ENCODE data around the gene RASGRF2.
"Not testable (repeated sequence)": the region's sequence is repeated elsewhere in the genome, so short reads cannot be mapped to it uniquely, and the experiment has no call there.

Gene RASGRF2

DNA sequence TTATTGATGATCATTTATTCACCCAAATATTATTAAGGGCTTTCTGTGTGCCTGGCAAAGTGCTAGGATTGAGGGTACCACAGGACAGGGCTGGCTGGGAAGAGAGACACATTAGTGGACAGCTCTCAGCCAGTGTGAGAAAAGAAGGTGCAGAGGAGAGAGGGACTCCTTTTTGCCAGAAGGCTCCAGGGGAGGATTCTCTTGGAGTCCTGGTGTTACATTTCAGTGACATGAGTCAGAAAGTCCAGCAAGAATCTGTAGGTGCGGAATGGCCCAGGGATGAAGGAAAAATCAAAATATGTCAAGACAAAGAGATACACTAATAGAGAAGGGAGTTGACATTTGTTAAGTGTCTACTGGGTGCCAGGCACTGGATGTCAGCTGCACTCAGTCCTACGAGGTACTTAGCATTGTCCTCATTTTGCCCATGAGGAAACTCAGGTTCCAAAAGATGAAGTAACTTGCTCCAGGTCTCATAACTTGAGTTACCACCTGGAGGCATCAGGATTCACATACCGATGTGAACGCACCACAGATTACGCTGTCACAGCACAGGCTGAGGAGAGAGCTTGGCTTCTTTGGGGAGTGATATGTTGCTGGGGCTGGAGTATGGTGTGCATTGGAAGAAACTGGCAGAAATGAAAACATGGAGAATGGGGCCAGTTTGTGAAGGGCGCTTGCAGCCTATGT lies 60.5 kb downstream of the RASGRF2 start:
- no peak for DNase-seq (ENCODE audit: low read depth in 2 of 2)

DNA sequence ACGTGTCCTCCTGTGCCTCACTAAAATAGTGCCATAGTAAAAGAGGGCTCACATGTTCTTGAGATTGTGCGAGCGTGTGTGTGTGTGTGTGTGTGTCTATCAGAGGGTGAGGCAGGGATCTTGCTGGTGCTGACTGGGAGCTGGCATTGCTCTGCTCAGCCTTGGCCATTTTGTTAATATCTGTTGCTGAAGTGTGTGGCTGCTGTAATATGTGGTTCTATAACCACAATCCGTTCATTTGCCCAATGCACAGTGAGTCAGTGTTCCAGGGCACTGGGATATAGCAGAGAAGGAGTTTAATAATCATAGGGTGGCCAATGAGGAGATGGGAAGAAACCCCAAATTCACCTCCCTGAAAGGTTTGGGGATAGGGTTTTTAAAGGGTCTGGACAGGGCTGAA lies 61.3 kb downstream of the RASGRF2 start:
- DNase-seq (ENCODE audit: low read depth in 2 of 2) = no peak

DNA sequence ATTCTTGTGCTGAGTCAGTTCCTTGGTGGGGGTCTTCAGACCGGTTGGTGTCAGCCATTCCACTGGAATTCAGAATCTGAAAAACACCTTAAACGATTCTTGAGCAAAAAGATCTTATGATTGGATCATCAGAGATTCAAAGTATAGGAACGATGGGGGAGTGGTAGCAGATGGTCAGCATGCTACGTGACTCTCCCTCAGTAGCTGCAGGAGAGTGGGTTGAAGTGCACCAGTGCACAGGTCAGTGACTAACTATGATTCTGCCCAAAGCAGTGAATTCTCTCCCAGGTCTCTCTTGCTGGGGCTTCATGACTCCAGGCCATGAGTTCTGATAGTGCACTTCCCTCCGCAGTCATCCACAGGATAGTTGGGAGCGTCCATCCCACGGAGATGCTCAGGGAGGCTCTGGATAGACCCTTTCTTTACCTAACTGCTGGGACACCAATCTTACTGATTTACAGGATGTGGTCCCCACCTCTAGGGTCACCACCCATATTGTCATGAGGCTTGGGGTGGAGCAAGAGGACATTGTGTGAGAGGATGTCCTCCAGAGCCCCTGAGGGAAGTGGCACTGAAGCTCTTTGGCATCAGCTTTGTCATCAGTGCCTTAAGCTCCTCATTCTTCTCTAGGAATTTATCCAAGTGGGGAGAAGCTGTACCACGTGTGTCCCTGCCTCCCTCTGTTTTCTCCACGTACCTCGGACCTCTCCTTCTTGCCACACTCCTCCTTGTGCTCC lies 62.0 kb downstream of the RASGRF2 start:
- no peak for DNase-seq (ENCODE audit: low read depth in 2 of 2)

DNA sequence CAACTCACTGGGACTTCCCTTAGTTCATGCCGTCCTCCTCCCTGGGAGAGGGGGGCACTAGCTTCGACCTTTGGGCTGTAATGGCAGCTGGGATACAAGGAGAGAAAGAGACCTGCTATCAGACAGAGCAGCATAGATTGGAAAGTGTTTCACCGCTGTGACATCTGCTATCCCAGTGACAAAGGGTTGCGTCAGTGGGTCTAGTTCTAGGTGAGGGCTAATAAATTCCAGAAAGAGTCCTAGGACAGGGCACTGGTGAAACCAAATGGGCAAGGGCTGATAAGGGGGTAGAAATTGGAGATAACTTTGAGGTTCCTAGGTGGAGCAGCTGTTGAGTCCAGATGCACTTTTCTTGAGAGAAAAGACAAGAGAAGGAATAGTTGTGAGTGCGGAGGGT lies 62.5 kb downstream of the RASGRF2 start:
- DNase-seq (ENCODE audit: low read depth in 2 of 2) = no peak

DNA sequence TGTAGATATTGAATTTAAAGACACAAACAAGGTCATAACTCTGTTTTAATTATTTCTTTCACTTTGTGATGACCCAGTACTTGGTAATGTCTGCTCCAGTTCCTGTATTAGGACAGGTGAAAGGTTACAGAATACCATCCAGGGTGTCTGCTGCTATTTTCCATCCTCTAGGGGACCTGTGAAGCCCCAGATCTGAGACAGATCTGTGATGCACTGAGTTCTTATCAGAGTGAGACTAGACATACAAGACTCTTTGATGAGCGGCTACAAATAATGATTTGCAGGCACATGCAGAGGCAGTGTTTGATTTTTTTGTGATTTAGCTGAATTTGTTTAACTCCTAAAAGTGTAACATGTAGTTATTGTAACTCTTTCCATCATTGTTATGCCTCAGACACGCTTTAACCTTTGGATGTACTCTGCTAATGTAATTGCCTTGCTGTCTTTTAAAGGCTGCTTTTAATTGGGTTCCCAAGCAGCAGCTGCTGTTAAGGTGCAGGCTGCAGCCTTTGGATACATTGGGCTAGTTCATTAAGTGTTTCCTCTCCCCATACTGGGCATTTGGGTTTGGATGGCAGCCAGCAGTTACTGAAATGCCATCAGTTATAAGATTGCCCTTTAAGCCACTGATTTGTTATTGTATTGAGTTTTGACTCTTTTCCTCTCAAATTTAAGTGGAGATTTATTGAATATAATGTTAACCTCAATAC lies 63.3 kb downstream of the RASGRF2 start:
- DNase-seq (ENCODE audit: low read depth in 2 of 2) = no peak

DNA sequence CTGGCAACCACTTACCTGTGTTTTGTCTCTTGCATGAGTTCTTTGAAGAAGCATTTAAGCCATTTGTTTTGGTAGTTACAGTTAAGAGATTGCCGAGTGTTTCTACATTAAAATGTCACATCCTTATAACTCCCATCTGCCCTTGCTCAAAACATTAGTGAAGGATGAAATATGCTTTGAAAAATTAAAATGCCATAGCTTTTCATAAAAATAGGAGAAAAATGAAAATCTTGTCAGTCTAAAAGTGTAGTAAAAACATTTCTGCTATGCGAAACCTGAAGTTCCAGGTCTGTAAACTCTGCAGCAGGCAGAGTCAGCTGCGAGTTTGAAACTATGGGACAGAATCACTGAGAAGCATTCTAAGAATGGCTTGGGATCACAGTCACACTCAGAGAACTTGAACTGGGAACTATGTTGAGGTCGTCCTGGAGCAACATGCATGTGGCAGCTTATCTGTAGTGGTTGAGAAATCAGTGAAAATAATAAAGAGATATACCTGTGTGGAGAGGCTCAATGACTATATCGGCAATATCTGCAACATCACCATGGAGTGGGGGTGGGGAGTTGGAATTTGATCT lies 67.4 kb downstream of the RASGRF2 start:
- DNase-seq (ENCODE audit: low read depth in 2 of 2) = no peak

DNA sequence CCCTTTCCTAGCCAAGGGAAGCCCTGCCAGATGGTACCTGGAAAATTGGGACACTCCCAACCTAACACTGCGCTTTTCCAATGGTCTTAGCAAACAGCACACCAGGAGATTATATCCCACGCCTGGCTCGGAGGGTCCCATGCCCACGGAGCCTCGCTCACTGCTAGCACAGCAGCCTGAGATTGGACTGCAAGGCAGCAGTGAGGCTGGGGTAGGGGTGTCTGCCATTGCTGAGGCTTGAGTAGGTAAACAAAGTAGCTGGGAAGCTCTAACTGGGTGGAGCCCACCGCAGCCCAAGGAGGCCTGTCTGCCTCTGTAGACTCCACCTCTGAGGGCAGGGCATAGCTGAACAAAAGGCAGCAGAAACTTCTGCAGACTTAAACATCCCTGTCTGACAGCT lies 68.7 kb downstream of the RASGRF2 start:
- not testable (repeated sequence) for DNase-seq (ENCODE audit: low read depth in 2 of 2)

DNA sequence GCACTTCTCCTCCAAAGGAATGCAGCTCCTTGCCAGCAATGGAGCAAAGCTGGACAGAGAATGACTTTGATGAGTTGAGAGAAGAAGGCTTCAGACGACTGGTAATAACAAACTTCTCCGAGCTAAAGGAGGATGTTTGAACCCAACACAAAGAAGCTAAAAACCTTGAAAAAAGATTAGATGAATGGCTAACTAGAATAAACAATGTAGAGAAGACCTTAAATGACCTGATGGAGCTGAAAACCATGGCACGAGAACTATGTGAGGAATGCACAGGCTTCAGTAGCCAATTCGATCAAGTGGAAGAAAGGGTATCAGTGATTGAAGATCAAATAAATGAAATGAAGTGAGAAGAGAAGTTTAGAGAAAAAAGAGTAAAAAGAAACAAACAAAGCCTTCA lies 69.6 kb downstream of the RASGRF2 start:
- DNase-seq (ENCODE audit: low read depth in 2 of 2) = not testable (repeated sequence)

DNA sequence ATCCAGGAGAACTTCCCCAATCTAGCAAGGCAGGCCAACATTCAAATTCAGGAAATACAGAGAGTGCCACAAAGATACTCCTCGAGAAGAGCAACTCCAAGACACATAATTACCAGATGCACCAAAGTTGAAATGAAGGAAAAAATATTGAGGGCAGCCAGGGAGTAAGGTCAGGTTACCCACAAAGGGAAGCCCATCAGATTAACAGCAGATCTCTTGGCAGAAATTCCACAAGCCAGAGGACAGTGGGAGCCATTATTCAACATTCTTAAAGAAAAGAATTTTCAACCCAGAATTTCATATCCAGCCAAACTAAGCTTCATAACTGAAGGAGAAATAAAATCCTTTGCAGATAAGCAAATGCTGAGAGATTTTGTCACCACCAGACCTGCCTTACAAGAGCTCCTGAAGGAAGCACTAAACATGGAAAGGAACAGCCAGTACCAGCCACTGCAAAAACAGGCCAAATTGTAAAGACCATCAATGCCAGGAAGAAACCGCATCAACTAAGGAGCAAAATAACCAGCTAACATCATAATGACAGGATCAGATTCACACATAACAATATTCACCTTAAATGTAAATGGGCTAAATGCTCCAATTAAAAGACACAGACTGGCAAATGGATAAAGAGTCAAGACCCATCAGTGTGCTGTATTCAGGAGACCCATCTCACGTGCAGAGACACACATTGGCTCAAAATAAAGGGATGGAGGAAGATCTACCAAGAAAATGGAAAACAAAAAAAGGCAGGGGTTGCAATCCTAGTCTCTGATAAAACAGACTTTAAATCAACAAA lies 70.3 kb downstream of the RASGRF2 start:
- DNase-seq (ENCODE audit: low read depth in 2 of 2) = not testable (repeated sequence)

DNA sequence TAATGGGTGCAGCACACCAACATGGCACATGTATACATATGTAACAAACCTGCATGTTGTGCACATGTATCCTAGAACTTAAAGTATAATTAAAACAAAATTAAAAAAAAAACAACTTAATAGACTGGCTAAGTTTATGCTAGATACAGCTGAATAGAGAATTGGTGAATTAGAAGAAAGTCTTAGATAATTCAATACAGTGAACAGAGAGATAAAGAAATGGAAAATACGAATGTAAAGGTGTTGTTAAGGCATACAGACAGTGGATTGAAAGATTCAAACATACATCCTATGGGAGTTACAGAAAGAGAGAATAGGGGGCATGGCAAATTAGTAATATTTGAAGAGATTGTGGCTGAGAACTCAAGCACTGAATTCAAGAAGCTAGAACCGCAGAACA lies 75.4 kb downstream of the RASGRF2 start:
- no peak for DNase-seq (ENCODE audit: low read depth in 2 of 2)

DNA sequence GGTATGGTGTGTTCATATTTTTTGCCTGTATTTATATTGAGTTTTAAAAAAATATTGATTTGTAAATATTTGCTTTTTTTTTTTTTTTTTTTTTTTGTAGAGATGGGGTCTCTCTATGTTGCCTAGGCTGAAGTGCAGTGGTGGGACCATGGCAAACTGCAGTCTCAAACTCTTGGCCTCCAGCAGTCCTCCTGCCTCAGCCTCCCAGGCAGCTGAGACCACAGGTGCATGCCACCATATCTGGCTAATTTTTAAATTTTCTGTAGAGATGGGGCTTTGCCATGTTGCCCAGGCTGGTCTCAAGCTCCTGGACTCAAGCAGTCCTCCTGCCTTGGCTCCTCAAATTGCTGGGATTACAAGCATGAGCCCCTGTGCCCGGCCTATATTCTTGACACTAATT lies 78.3 kb downstream of the RASGRF2 start:
- DNase-seq (ENCODE audit: low read depth in 2 of 2) = no peak

DNA sequence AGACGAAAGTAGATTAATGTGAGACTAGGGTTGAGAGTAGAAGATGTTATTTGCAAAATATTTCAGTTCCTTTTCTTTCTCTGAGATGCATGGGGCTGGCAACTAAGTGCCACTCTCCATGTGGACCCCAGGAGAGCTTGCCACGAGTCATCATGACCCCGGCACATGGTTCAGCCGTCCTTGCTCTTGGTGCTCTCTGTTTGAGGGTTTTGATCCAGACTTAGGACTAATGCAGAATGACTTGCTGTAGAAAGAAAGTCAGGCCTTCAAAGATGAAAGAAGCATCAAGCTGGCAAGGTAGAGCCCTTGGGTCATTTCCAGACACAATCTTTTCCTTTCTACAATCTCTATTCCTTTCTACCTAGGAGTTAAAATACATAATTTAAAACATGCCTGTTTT lies 84.7 kb downstream of the RASGRF2 start:
- DNase-seq (ENCODE audit: low read depth in 2 of 2) = no peak

DNA sequence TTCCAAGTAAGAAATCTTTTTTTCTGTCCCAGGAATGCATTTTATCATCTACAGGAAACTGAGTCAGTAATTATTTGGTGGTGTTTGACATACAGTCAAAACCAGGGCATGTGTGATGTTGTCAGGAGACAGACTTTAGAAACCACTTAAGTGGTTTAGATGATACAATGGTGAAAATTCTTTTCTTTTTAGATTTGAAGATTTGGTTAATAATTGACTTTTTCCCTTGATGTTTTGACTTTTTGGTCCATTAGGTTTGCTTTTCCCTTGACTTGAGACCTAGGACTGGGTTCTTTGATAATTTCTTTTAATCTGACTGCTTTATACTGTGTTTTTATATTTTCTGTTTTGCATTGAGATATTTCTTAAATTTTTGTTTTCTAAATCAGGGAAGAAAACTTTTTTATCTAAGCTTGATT lies 85.2 kb downstream of the RASGRF2 start:
- DNase-seq (ENCODE audit: low read depth in 2 of 2) = no peak

DNA sequence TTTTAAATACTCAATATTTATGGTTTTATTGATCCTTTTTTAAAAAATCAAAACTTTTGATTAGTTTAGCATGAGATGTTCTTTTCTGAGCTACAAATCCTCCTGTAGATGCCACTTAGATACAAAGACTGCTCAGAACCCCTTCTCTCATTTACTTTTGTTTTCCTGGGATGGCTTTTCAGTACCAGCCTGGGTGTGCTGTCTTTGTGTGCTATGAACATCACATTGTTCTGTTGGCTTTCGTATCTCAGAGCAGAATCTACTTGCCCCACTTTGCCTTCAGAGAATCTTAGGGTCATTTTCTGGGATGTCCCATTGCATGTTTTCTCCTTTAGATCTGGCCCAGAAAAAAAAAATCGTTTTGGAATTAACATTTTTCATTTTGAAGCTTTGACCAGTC lies 85.9 kb downstream of the RASGRF2 start:
- DNase-seq (ENCODE audit: low read depth in 2 of 2) = no peak

DNA sequence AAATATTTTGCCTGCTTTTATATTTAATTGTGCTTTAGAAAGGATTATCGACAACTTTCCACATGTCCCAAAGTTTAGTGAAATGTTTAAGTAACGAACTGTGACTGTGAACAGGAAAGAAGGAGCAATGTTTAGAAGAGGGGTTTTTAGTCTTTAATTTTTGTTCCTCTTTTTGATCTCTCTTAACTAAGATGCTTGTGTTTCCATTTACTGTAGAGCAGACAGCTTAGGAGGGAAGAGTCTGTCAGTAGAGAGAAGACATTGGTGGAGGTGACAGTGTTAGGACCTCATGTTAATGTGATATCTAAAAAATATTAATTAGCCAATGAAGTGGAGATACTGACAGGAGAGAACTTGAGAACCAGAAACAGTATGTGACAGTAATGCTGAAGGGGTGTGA lies 92.2 kb downstream of the RASGRF2 start:
- DNase-seq (ENCODE audit: low read depth in 2 of 2) = no peak

DNA sequence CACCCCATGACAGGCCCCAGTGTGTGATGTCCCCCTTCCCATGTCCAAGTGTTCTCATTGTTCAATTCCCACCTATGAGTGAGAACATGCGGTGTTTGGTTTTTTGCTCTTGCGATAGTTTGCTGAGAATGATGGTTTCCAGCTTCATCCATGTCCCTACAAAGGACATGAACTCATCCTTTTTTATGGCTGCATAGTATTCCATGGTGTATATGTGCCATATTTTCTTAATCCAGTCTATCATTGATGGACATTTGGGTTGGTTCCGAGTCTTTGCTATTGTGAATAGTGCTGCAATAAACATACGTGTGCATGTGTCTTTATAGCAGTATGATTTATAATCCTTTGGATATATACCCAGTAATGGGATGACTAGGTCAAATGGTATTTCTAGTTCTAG lies 93.1 kb downstream of the RASGRF2 start:
- not testable (repeated sequence) for DNase-seq (ENCODE audit: low read depth in 2 of 2)

DNA sequence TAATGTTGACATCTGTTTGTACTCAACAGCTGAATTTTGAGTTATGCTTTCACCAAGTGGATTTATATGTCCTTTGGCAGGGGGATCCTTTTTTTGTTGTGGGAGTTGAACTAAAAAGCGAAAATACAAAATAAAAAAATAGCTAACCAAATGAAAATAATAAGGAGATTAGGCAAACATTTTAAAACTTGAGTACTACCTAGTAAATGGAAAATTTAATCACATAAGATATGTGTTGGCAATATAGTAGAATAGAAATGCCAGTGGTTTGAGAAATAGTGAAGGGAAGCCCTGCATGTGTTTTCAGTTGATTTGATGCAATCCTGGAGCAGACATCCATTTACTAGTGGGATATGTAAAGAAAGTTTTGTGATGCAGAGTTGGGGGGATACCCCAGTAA lies 98.0 kb downstream of the RASGRF2 start:
- no peak for DNase-seq (ENCODE audit: low read depth in 2 of 2)

DNA sequence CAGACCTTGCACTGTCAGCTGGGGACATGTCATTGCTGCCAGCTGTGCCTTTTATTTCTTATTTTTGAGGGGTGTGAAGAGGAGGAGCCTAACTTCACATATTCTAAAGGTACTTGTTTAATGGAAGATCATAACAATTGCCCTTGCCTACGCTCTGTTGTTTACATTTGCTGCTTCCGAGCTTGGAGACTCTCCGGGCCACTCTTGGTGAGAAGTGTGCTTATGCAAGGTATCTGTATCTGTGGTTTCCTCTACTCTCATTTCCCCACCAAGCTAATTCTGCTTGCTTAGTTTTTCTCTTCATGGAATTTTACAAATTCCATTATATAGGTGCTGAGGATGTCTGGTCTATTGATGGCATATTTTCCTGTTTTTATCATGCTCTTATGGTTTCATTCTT lies 105.3 kb downstream of the RASGRF2 start:
- DNase-seq (ENCODE audit: low read depth in 2 of 2) = no peak

DNA sequence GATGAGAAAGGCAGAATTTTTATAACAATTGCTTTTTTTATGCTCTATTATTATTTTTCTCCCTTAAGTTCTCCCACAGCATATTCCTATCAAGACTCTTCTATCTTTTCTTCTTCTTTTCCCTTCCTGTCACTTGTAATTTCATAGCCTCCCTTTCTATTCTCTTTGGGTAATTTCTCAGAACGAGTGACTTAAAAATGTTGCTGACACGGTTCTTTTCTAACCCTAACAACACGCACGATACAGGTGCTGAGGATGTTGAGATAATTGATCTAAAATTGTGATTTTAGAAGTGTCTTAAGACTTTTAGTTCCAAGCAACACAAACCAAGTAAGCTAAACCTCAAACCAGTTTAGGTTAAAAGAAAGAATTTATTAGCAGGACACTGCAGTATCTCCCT lies 105.9 kb downstream of the RASGRF2 start:
- no peak for DNase-seq (ENCODE audit: low read depth in 2 of 2)

DNA sequence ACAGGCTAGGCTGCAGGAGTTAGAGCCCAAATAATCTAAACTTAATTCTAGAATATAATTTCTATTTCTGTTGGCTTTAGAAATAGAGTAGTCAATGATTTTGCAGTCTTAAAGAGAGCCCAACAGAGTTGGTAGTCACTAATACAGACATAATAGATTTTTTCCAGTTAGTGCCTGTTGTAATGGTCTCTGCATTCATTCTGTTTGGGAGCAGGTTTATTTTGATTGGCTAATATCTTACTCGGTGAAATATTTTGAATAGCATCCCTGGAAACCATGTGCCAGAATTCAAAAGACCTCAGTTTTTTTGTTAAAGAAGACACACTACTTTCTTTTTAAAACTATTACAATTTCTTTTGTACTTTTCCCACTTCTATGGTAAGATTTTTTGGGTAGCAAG lies 107.2 kb downstream of the RASGRF2 start:
- no peak for DNase-seq (ENCODE audit: low read depth in 2 of 2)

DNA sequence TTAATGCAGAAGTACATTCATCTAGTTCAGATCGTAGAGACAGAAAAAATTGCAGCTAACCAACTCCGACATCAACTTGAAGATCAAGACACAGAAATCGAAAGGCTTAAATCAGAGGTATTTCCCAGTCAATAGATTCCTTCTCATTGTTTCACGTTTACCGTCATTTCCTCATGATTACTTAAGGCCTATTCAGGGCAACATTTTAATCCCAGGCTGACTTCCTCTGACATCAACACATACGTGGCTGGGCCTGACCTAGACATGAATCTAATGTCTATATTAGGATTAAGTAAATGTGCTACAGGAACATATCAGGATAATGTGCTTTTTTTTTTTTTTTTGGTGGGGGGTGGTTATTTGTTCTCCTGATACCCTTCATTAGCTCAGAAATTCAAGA lies 107.9 kb downstream of the RASGRF2 start:
- no peak for DNase-seq (ENCODE audit: low read depth in 2 of 2)

DNA sequence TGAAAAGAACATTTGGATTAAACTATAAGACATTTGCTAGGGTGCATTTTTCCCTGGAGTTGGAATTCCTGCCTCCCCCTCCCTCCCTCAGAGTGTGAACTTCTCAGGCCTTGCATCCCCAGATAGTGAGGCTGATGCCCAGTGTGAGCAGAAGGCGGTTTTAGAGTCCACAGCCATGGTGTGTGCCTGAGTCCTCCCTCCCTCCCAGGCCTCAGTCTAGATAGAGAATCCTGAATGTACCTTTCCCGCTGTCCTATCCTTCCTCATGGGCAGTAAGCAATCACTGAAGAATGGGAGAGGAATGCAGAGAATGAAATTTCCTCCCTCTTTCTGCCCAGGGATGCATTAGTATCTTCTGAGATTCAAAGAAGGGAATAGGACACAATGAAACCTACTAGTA lies 108.5 kb downstream of the RASGRF2 start:
- DNase-seq (ENCODE audit: low read depth in 2 of 2) = no peak

Measured in fibroblast of skin of left biceps (primary cell).